HK-2 (cell line): Measurements from ENCODE around the gene PIEZO2.
A peak's percentile ranks its signal among the peaks of the same experiment; 100 is the strongest.

Experiments used
- DNase-seq: peaks from one replicate; pipeline ENCODE4 v3.0.0-alpha.2; 2018; ENCODE audit not compliant: unreplicated experiment

Gene PIEZO2

DNA sequence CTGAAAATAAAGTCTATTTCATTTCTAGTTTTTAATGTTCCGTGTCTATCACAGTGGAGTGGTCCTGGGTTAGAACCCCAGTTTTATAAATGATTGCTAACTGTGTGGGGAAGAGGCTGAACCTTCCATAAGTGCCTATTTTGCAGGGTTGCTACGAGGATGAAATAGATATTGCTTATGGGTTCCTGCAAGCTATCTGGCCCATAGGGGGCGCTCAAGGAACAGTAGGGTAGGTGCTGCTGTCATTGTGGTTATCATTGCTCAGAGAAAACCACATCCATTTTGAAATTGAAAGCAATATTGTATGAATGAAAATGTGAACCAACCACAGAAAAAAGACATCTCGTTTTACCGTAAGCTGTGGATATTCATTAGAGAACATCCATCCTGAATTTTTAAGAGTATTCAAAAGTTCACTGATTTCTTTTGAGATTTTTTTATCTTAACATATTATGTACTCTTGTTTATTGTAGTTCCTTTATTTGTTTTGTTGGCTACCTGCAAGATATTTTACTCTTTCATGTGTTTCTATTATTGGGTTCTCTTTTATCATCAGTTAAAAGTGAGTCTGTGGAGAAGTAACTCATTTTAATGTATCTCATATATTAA is 362.0 kb downstream of the PIEZO2 start:
- peak; percentile 69 for DNase-seq

DNA sequence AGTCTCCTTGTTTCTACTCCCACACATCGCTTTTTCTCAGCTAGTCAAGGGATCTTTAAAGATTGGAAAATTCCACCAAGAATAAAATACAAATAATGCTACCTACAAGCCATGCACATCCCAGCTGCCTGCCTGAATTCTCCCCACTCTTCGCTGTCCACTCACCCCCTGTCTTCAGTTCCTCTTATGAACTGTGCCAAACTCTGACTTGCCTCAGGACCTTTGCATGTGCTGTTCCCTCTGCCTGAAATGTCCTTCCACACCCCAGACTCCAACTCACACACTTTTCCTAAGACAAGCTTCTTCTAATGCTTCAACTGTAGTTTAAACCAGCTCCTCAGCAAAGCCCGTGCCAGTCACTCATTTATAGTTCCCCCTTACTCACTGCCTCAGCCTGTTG is 363.6 kb downstream of the PIEZO2 start:
- DNase-seq, result no peak

- DNase-seq, result no peak
Observed at GRCh38 chr18:10784596-10785202, 364.7 kb downstream of the PIEZO2 start.

DNA sequence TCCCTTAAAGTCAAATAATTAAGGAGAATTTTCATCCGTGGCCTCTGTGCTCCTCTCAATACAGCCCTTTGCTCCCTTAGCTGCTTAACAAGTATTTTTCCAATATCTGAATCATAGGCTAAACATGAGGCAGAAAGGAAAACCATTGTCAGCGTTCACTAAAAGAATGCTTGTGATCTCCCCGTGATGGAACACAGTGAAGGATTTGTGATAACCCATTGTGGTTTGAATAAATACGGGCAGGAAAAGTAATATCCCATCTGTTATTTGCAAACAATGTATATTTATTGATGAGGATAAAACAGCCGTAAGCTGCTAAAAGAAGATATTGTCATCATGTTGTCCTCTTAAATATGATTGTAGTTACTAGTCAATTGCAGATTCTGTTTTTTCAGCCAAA is 365.4 kb downstream of the PIEZO2 start:
- DNase-seq, result no peak

DNA sequence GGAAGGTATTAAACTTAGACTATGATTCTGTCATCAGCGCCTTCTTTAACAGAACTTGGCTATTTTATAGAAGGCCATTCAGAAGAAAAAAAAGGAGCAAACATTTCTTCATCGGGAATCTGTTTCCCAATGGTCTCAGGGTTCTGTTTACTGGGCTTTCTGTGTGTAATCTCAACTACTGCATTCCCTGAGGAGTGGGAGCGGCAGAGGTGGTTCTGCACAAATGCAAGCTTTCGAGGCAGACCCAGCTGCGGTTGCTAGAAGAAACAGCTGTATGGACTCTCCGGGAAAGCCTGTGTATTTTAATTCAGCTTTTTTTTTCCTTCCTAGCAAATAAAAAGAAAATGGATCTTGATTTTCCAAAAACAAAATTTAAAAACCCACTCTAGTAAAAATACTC is 372.9 kb downstream of the PIEZO2 start:
- no peak for DNase-seq

GRCh38 chr18:10775026-10775425 is 374.3 kb downstream of the PIEZO2 start:
- no peak for DNase-seq

GRCh38 chr18:10771053-10771709 is 378.2 kb downstream of the PIEZO2 start:
- DNase-seq, result no peak

DNA sequence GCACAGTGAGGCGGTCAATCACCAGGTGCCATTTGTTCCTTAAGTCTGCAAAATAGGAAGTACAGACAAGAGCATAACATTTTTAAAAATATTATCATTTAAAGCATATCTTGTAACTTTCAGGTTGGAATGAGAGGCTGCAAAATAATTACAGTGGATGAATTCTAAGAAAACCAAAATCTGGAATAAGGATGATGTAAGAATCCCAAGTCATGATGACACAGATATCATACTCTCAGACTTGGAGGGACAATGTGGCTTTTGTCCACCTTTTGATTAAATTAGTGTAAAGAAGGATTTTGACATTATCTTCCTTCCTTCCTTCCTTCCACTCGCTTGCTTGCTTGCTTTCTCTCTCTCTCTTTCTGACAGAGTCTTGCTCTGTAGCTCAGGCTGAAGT is 379.1 kb downstream of the PIEZO2 start:
- DNase-seq, result no peak

DNA sequence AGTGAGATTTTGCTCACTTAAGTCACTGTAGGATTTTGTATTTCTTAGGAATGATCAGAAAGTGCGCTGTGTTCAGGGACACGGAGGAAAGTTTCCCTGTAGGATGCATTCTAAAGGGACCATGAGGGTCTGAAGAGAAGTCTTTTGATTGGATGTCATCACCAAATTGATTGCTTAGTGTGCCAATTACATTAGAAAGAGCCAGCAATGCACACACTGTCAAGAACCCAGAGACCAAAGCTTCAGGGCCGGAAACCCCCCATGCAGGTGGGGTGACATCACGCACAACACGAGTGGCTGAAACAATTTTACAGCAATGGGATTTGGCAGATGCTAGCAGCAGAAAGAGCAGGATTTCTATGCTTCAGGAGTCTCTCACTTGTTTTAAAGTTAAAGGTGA is 381.1 kb downstream of the PIEZO2 start:
- no peak for DNase-seq

GRCh38 chr18:10767658-10768057 is 381.7 kb downstream of the PIEZO2 start:
- DNase-seq, result no peak

DNA sequence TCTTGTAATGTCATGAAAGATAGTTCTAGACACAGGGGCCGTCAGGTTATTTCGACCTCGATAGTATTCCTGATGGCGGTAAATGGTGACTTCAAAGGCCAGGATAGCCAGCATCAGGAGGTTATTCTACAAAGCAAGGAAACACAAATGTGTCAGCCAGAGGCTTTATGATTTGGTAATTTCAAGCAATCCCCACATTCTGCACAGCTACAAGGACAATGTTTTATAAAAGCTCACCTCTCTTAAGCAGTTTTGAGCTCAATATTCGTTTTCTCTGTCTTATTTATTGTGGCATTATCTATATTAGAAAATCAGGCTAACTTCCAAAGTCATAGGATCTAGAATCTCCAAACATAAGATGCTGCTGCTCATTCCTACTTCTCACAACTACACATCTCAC is 388.4 kb downstream of the PIEZO2 start:
- no peak for DNase-seq

DNA sequence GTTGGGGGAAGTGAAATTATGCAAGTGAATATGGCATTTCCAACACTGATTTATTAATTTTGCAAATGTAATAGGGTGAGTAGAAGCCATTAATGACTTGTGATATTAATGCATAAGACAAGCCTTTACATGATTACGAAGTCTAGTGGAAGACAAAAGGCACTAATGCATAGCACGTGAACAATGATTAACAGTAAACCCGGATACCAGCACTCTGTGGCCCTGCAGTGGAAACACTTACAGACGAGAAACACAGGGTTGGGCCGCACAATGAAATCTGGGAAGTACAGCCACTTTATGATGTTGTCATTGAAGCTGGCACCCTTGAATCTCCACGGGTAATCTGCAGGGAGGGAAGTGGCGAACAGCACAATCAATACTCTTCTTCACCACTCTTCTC is 390.1 kb downstream of the PIEZO2 start:
- no peak for DNase-seq

DNA sequence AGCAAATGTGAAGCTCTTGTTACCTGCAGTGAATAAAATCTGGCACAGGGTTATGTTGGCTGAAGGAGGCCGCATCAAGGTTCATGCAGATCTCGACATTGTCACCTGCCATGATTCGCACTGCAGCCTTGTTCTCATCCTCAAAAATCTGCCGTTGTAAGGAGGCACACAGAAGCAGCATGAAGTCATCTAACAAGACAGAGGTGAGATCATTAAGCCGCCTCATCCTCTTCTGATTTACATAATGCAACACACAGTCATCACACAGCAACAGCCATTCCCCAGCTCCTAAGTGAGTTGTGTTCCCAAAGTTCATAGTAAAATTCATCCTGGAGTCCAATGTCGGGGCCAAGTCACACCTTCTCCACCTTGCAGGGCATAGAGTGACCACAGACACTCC is 391.4 kb downstream of the PIEZO2 start:
- no peak for DNase-seq

- DNase-seq, result no peak
Observed at GRCh38 chr18:10757349-10757748, 392.0 kb downstream of the PIEZO2 start.

- no peak for DNase-seq
Observed at GRCh38 chr18:10755855-10756254, 393.5 kb downstream of the PIEZO2 start.

DNA sequence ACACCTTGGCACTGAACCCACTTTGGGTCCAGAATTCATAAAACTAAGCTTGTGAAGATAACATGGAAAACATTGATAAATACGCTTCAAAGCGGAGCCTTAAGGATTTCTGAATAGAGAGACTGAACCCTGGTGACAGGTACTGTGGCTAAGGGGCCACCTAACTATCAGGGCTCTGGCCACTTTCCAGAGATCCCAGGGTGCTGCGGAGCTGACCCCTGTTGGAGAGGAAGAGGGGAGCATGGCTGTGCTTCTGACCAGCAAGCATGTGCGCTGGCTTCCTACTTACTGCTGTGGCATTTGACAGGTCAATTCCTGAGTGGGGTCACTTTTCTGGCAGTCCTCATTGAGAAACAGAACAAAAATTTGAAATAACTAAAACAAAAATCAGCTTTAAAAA is 395.2 kb downstream of the PIEZO2 start:
- no peak for DNase-seq

DNA sequence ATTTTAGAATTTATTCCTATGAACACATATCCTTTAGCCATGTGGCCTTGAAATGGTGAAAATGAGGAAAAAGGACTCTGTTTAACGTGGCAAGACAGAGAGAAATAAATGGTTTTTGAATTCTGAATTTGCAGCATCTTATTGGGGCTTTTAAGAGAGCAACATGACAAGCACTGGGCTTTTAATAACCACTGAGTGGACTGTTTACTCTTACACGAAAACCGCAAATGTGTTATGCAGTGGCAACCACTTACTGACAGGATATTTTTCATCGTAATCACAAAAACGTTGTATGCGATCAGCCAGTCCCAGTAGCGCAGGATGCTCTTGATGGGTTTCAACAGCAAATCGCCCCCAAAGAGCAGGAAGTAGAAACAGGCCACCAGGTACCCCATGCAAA is 397.0 kb downstream of the PIEZO2 start:
- DNase-seq, result no peak

- DNase-seq, result no peak
Observed at GRCh38 chr18:10751653-10752052, 397.7 kb downstream of the PIEZO2 start.

- DNase-seq, result no peak
Observed at GRCh38 chr18:10750191-10751035, 399.0 kb downstream of the PIEZO2 start.

DNA sequence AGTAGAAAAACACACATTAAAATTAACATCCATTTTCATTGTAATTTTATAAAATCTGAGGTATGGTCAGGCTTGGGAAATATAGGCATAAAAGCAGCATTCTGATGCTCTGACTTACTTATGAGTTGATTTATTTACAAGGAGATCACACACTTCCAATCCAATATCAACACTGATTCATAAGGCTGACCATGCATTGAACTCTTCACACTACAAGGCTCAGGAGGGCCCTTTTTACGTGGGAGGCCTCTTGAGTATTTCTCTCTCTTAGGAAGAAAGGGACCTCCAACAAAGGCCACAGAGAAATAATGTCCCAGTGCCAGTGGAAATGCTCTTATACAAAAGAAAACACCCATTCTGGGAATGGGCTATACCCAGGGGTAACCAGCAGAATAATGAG is 400.7 kb downstream of the PIEZO2 start:
- DNase-seq, result no peak

DNA sequence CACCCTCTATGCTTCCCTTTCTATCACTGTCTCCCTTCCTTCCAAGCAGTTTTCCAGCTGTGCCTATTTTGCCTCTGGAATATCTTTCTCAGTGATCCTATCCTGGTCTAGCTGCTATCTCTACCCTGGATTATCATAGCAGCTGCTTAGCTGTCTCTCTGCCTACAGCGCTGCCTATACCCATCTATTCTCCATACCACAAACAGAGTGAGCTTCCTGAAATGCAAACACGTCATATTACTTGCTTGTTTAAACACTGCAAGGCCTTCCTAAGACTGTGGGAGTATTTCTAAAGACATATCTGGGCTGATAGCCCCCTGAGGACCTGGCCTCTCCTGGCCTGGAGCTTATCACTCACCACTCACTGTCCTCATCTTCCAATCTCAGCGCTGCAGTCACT is 403.4 kb downstream of the PIEZO2 start:
- DNase-seq, result no peak

DNA sequence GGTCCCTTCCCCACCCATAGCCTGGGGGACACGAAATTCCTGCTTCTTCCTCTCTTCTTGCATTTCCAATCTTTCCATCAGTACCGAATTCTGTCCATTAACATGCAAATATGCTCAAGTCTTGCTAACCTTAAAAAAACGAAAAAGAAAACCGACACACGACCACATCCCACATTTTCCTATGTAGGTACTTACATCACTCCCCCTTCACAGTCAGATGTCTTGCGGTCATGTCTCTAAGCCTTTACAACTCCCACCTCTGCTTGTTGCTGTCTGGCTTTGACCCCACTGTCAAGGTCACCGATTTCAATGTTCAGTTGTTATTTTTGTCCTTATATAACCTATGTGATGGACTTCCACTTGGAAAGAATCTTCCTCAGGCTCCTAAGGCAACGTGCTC is 404.1 kb downstream of the PIEZO2 start:
- no peak for DNase-seq

GRCh38 chr18:10743766-10744165 is 405.6 kb downstream of the PIEZO2 start:
- DNase-seq, result no peak
